GM18519 (cell line): ENCODE measurements around the gene GSDME.
"Not testable (repeated sequence)": the region's sequence is repeated elsewhere in the genome, so short reads cannot be mapped to it uniquely, and the experiment has no call there.

ENCODE experiments used
- ATAC-seq: cut with Tn5 transposase; IDR thresholded peaks from one replicate; pipeline ENCODE4 v1.9.1; 2021; ENCODE audit warnings: mild to moderate bottlenecking, moderate library complexity; ENCODE audit not compliant: unreplicated experiment, low FRiP score

GSDME gene

DNA sequence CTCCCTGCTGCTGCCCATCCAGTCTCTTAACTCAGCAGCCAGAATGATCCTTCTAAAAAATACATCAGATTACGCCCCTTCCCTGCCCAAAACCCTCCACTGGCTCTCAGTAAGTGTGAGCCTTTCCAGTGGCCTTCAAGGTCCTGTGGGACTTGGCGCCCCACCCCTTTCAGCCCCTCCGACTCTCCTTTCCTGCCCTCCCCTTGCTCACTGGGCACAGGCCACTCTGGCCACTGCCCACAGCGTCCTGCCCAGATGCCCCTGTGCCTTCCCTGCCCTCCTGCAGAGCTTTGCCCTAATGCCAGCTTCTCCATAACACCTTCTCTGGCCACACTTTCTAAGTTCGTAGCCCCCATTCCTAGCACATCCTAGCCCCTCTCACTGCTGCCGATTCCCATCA is 13.8 kb downstream of the GSDME start:
- ATAC-seq, result no peak

DNA sequence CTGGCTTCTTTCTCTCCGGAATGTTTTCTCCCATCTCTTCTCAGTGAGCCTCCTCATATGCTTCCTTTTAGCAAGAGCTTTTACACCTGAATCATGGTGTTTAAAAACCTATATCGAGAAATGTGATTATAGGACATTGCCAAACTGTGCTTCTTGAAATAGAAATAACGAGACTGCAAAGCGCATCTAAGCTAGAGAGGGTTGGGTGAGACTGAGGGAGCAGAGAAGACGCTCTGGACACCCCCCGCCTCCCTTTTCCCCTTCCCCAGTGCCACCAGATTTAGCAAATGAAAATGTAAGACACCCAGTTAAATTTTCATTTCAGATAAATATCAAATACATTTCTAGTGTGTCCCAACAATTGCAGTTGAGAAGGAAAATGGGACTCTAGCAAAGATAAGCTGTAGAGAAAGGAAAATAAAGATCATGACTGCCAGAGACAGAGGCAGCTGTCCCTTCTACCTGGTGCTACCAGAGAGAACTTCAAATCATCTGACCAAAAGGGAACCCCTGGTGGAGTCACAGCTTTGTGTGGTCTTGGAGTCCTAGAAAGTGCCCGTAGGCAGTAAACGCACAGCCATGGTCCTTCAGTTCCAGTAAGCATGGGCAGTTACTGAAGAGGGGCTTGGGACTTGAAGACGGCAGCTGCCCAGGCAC is 14.6 kb downstream of the GSDME start:
- no peak for ATAC-seq

DNA sequence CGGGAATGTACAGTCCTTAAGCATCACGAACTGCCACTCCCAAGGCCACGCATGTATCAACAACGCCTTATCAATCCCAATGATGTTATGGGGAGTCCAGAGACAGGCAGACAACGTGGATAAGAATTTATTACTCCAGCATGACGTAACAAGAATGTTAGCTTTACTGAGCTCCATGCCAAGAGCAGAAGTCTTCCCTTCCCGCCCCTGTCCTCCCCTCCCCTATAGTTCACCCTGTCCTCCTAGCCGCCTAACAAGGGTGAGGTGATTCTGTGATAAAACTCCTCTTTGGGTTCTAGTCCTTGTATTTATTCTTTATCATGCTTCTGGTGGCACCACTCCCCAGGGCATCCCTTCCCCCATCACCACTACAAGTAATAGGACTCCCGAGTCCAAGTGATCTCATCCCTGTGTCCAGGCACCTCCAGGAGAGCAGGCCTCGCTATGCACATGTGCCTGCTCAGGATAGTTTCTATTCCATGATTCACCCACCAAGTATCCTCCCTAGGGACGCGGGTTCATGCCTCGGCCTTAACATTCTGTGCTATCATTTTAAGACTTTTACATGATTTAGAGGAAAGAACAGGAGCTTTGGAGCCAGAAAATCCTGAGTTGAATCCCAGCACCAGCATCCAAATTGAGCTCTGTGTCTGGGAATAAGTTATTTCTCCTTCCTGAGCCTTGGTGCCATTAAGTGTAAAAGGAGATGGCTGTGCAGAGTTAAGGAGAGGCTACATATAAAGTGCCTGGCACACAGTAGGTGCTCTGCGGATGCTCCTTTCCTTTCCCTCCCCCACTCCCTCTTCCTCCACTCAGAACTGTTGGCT is 15.4 kb downstream of the GSDME start:
- ATAC-seq, result no peak

DNA sequence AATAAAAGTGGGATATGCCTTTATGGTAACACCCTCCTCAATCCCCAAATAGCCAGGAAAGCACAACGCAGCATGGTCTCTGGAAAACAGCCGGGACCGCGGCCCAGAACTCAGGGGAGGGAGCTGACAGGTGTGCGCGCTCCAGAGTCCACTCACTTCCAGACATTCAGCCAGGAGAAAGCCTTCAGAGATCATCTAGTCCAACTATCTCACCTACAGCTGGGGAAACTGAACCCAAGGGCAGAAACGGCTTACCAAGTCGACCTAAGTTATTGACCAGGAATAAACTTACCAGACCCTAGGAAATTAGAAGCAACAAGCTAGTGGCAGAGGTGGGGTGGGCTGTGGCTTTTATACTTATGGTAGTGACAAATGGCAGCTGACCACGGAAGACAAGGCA is 16.4 kb downstream of the GSDME start:
- no peak for ATAC-seq

DNA sequence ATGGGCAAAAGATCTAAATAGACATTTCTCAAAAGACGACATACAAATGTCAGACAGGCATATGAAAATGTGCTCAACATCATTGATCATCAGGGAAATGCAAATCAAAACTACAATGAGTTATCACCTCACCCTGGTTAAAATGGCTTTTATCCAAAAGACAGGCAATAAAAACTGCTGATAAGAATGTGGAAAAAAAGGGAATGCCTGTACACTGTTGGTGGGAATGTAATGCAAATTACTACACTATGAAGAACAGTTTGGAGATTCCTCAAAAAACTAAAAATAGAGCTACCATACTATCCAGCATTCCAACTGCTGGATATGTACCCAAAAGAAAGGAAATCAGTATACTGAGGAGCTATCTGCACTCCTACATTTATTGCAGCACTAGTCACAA is 18.0 kb downstream of the GSDME start:
- no peak for ATAC-seq

DNA sequence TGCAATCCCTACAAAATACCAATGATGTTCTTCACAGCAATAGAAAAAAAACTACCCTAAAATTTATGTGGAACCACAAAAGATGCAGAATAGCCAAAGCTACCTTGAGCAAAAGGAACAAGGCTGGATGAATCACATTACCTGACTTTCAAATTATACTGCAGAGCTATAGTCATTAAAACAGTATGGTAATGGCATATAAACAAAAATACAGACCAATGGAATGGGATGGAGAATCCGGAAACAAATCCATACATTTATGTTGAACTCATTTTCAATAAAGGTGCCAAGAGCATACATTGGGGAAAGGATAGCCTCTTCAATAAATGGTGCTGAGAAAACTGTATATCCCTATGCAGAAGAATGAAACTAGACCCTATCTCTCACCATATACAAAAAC is 18.7 kb downstream of the GSDME start:
- ATAC-seq, result no peak

DNA sequence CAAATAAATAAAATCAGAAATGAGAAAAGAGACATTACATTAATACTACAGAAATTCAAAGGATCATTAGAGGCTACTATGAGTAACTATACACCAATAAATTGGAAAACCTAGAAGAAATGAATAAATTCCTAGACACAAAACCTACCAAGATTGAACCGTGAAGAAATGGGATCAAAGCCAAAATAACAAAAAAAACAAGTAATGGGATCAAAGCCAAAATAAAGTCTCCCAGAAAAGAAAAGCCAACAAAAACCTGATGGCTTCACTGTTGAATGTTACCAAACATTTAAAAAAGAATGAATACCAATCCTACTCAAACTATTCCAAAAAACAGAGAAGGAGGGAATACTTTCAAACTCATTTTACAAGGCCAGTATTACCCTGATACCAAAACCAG is 20.0 kb downstream of the GSDME start:
- ATAC-seq, result no peak

DNA sequence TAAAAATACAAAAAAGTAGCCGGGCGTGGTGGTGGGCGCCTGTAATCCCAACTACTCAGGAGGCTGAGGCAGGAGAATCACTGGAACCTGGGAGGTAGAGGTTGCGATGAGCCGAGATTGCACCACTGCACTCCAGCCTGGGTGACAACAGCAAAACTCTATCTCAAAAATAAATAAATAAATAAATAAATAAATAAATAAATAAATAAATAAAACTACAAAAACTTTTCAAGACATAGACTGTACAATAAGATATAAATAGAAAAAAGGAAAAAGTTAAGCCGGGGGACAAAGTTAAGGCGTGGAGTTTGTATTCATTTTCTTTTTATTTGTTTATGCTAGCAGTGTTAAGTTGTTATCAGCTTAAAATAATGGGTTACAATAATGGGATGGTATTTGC is 21.7 kb downstream of the GSDME start:
- not testable (repeated sequence) for ATAC-seq

DNA sequence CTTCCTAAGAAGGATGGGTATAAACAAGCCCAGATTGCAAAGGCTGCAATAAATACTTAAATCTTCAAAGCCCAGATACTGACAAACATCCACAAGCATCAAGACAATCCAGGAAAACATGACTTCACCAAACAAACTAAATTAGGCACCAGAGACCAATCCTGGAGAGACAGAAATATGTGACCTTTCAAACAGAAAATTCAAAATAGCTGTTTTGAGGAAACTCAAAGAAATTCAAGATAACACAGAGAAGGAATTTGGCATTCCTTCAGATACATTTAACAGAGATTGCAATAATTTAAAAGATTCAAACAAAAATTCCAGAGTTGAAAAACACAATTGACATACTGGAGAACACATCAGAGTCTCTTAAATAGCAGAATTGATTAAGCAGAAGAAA is 23.0 kb downstream of the GSDME start:
- ATAC-seq, result no peak

DNA sequence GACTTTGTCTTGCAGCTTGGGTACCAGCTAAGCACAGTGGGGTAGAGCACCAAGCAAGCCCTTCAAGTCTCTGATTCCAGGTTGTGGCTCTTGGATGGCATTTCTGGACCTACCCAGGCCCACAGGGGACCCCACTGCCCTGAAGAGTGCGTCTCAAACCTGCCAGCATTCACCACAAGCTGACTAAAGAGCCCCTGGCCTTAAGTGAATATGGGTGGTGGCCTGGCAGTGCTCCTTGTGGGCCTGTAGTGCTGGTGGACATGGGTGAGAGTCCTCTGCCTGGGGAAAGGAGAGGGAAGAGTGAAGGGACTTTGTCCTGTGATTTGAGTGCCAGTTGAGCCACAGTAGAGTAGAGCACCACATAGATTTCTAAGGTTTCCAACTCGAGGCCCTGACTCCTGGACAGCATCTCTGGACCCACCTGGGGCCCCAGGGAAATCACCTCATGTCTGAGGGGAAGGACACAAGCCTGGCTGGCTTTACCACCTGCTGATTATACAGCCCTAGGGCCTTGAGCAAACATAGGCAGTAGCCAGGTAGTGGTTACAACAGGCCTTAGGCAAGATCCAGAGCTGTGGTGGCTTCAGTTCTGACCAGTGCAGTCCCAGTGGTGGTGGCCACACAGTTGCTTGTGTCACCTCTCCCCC is 23.7 kb downstream of the GSDME start:
- no peak for ATAC-seq

DNA sequence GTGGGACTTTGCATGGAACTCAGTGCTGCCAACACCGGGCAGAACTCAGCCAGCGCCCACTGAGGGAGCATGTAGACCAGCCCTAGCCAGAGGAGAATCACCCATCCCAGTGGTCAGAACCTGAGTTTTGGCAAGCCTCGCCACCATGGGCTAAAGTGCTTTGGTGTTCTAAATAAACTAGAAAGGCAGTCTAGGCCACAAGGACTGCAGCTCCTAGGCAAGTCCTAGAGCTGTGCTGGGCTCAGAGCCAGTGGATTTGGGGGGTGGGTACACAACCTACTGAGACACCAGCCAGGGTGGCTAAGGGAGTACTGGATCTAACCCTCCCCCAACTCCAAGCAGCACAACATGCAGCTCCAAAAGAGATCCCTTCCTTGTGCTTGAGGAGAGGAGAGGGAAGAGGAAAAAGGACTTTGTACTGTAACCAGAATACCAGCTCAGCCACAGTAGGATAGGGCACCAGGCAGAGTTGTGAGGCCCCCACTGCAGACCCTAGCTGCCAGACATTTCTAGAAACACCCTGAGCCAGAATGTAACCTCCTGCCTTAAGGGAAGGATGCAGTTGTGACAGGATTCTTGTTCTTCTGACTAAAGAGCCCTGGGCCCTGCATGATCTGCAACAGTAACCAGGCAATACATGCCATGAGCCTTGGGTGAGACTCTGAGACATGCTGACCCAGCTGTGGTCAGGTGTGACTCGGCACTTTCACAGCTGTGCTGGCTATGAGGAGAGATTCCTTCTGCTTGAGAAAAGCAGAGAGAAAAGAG is 24.4 kb downstream of the GSDME start:
- no peak for ATAC-seq

DNA sequence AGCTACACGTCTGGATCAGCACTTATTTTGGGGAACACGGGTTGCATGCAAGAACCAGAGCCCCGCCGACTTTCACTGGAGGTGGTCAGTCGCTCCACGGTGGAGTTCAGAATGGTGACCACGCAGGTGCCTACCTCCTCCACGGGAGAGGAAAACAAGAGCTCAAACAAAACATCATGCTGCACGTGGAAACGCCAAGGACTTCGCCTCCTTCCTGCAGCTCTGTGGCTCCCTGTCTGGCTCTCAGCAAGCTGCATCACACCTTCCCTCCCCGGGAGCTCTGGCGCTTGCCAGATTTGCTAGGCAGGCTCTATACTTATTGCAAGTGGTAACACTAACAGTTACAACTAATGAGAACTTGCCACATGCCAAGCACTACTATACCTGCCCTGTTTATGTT is 26.0 kb downstream of the GSDME start:
- ATAC-seq, result no peak

DNA sequence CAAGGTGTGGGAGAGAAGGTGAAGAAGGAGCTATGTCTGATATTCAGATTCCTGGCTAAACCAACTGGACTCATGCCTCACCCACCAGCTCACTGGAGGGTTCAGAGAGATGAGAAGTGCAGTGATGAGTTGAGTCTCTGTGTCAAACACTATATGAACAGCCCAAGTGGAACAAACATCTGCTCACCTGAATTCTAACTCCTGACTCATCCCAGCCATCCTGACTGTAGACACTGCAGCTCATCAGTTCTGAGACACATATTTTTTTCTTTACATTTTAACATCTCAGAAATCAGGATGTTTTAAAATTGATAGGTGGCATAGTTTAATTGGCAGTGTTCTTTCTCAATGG is 27.3 kb downstream of the GSDME start:
- ATAC-seq, result no peak

DNA sequence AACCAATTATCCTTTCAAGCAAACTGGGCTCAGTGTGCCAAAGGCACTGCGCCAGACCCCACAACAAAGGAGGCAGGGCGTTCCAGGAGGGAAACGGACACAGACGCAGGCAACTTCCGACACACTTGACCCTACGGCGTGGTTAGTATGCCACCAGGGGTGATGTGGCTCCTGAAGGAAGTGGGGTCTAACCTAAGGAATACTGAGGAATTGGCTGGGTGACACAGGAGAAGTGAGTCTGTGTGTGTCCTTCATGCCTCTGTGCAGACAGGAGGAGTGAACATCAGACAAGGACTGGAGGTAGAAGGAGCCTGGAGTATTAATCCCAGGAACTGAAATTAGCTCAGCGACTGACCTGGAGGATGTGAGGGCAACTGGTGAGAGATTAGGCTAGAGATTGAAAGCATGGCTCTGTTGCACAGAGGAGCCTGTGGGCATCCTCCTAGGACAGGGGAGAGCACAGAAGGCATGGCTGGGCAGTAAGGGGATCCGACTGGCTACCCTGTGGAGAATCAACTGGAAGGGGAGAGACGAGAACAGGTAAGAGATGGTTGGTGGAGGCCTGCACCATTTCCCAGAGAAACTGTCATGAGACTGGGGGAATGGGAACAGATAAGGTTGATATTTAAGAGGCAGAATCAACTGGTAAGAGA is 27.8 kb downstream of the GSDME start:
- ATAC-seq, result no peak

DNA sequence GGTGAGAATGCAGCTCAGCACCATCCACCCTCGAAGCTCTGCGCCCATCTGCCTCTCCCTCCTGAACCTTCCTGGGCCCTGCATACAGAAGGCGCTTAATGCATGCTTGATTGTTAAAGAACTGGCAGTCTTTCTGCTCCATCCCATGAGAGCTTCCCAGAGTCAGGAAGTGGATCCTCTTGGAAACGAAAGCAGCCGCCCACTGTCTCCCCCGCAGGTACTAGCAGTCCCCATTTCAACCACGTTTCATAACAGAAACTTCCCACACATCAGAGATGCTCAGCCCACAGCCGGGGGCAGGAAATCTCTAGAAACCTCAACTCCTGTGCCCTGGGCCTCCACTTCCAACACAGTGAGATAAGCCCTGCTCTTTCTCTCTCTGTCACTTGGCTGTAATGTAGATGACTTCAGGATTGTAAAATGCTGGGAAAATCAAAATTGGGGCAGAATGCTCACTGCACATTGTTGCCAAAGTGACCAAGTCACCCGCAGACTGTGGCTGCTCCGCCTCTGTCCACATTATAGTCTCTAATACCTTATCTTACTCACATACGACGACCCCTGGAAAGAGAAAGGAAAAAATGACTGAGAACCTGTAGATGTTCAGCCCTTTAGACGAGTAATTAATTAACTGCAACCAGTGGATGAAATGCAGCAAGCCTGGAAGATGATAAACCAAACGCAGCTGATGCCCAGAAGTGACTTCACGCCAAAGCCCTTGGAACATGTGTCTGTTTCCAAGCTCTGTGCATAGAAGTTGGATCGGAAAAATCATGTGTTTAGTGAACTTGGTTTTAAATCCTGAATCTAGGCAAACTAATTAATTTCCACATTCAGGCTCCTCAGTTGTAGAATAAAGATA is 28.5 kb downstream of the GSDME start:
- peak; percentile 38 for ATAC-seq

DNA sequence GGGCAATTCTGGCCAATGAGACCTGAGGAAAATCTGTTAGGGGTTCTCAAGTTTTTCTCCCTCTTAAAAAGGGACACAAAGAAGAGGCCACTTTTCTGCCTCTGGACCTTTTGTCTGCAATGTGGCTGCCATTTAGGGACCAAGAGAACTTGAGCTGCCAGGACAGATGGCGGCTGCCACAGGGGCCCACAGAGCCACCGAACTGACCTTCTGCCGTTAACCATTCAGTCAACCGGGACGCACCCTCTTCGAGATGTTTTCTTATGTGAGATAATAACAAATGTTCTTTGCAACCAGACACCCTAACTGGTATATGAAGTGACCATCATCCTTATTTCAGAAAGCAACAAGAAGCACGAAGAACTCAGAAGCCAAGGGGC is 29.2 kb downstream of the GSDME start:
- no peak for ATAC-seq

DNA sequence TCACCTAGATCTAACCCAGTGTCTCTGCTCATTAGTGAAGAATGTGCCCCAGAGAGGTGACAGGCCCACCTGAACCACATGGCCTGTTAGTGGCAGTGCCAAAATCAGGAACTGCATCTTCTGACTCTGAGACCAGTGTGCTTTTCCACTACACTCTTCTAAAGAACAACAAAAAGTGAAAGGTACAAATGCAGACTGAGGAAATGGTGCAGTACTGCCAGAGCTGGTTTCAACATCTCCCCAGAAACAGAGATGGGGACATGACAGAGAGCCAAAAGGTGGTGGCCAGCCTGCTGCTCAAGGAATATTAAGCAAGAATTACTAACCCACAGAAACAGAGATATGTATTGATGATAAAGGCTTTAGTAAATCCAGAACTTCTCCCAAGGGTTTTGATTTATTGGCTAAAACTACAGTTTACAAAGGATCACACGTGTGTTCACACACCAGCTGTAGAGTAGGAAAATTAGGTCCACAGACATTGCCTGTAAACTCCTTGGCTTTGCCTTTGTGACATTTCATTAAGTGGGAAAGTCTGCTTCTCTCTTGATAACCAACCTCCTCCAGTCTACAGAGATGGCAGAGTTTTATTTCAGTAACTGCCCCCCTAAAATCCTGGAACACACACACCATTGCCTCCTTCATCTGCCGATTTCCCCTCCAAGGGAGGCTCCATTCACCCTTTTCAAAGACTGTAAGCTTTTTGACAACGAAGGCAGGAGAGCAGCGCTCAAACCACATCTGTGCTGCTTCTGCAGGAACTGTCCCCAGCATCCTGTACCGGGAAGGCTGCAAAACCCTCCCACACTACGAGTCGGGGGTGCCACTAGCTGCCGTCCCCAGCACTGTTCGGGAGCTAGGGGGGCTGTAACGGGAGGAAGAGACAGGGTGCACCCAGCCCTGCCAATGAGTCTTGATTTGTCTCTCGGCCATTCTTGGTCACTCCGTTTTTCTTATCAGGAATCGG is 29.8 kb downstream of the GSDME start:
- peak; percentile 50 for ATAC-seq

DNA sequence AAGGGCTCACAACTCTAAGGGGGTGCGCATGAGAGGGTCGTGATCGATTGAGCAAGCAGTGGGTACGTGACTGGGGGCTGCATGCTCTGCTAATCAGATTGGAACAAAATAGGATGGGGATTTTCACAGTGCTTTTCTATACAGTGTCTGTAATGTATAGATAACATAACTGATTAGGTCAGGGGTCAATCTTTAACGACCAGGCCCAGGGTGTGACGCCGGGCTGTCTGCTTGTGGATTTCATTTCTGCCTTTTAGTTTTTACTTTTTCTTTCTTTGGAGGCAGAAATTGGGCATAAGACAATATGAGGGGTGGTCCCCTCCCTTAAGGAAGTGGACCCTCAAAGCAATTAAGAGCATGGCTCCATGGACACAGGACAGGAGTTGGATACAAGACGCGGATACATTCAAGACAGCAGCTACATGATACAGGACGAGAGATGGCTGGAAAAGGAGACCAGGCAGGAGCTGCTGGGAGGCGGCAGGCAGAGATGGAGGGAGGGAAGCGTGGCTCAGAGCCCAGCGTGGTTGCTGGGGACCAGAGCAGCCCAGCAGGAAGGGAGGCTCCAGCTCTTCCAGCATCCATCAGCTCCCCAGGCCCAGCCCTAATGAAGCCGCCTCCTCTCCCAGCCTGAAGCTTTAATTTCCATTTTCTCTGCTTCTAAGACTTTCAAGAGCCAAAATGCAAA is 31.6 kb downstream of the GSDME start:
- no peak for ATAC-seq
